Stomach (tissue), 4 donors: ENCODE measurements around the gene IRF5.

Source experiments
- EP300 ChIP-seq: sonication (generic); formaldehyde crosslinking; IDR thresholded peaks from one replicate; pipeline ENCODE4 v1.6.1; 2017; ENCODE audit warnings: antibody characterized with exemption
- POLR2A ChIP-seq, 4 donors: fragments of 450-650 bp; IDR thresholded peaks; one replicate each; pipeline ENCODE4 v1.6.1; 2016; ENCODE audit warnings: antibody characterized with exemption in 4 of 4, control low read depth in 2 of 4, mild to moderate bottlenecking in 1 of 4, moderate library complexity in 1 of 4

DNA sequence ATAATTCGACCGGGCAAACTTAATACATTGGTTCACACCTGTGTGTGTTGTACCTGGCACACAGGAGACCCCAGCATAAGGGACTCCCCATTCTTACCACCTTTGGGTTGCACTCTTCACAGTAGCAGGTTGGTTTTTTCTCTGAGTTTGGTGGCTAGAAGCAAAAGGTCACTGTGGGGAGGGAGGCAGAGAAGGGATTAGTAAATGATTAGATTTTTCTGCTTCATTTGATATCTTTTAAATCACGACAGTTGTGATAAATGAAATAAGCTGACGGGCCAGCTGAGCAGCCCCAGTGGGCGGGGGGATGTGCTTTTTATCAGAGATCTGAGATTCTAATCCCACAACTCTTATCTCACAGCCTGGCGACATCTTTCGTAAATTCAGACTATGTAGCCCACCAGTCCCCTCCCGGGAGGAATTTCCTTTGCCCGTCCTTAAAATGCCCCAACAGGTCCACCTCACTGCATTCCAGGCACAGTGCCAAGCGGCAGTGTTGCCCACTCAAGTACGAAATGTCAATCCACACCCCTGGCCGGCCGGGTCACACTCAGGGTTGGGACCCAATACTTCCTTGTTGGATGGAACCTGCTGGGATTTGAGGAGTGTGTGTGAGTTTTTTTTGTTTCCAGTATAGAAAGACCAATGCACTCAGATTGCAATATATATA, 16.7 kb upstream of the IRF5 start:
- TF ChIP-seq EP300 (no peak), POLR2A (IDR thresholded peaks at IDR 0.05) (no peak)
